ENCODE results near the gene RRP9.

The RRP9 gene

GRCh38 chr3:51937014-51937413 lies 4.7 kb downstream of the RRP9 start:
- H3K4me1 ChIP-seq, result no peaks in the 10 kb centered on the region; the same call in 1 of the 2 replicates
- H3K36me3 ChIP-seq, result peaks cover 23% of the 10 kb centered on the region
- DNase-seq, result no peak

GRCh38 chr3:51935886-51936755 lies 5.6 kb downstream of the RRP9 start:
- Histone ChIP-seq H3K4me3 (ENCODE audit: low read depth, low read length) (no peak overlapping the region), H3K9me3 (no peaks in the 10 kb centered on the region), H3K4me1 (no peaks in the 10 kb centered on the region; the same call in 1 of the 2 replicates), H3K27me3 (no peaks in the 10 kb centered on the region), H3K36me3 (peaks cover 23% of the 10 kb centered on the region)
- DNase-seq, result no peak
- no peak for TF ChIP-seq CTCF (IDR thresholded peaks at IDR 0.05; ENCODE audit: low read depth, low read length)

More at GRCh38 chr3:51937014-51937413, 4.7 kb downstream of the RRP9 start:
- Histone ChIP-seq H3K4me3 (ENCODE audit: low read depth, low read length) (no peak overlapping the region), H3K9me3 (no peaks in the 10 kb centered on the region), H3K27me3 (no peaks in the 10 kb centered on the region)
- no peak for TF ChIP-seq CTCF (IDR thresholded peaks at IDR 0.05; ENCODE audit: low read depth, low read length)

GRCh38 chr3:51934991-51935885 lies 6.5 kb downstream of the RRP9 start:
- no peak for TF ChIP-seq CTCF (IDR thresholded peaks at IDR 0.05; ENCODE audit: low read depth, low read length)
- no peaks in the 10 kb centered on the region for H3K9me3 ChIP-seq
- no peaks in the 10 kb centered on the region for H3K27me3 ChIP-seq
- peaks cover 23% of the 10 kb centered on the region for H3K36me3 ChIP-seq
- no peak overlapping the region for H3K4me3 ChIP-seq (ENCODE audit: low read depth, low read length)
- no peaks in the 10 kb centered on the region; the same call in 1 of the 2 replicates for H3K4me1 ChIP-seq
- DNase-seq, result no peak

- Histone ChIP-seq H3K4me1 (no peaks in the 10 kb centered on the region), H3K9me3 (no peaks in the 10 kb centered on the region), H3K4me3 (ENCODE audit: low read depth, low read length) (no peak overlapping the region), H3K36me3 (peaks cover 22% of the 10 kb centered on the region), H3K27me3 (no peaks in the 10 kb centered on the region)
- no peak for TF ChIP-seq CTCF (IDR thresholded peaks at IDR 0.05; ENCODE audit: low read depth, low read length)
- no peak for DNase-seq
Measured at GRCh38 chr3:51934139-51934850, 7.4 kb downstream of the RRP9 start.

GRCh38 chr3:51933471-51934138 lies 8.1 kb downstream of the RRP9 start:
- H3K4me1 ChIP-seq, result no peaks in the 10 kb centered on the region
- TF ChIP-seq CTCF (IDR thresholded peaks at IDR 0.05; ENCODE audit: low read depth, low read length), result no peak
- no peaks in the 10 kb centered on the region for H3K27me3 ChIP-seq
- peaks cover 19% of the 10 kb centered on the region for H3K36me3 ChIP-seq
- no peak overlapping the region for H3K4me3 ChIP-seq (ENCODE audit: low read depth, low read length)
- no peak for DNase-seq
- H3K9me3 ChIP-seq, result no peaks in the 10 kb centered on the region

Measured in BE2C (cell line).